SJCRH30 (cell line): ENCODE data around the gene TMEM52B. TPM values are rescaled to one million over a fixed set of nuclear protein-coding genes. Genes with fewer than 3 reads are reported as not detected.

Experiments
- DNase-seq, 2 experiments: peaks; one replicate each; pipeline ENCODE4 v3.0.0-alpha.2; 2015 to 2020
- H3K27ac ChIP-seq: fragments of 250-450 bp; sonication (Bioruptor Pico); 2 replicates; pipeline ENCODE4 v1.5.1; 2020; ENCODE audit warnings: mild to moderate bottlenecking, moderate library complexity
- H3K27me3 ChIP-seq: fragments of 250-450 bp; sonication (Bioruptor Pico); 2 replicates; pipeline ENCODE4 v1.5.1; 2020; ENCODE audit warnings: mild to moderate bottlenecking, moderate library complexity
- H3K36me3 ChIP-seq: fragments of 250-450 bp; sonication (Bioruptor Pico); 2 replicates; pipeline ENCODE4 v1.5.1; 2020; ENCODE audit warnings: mild to moderate bottlenecking, moderate library complexity
- H3K4me1 ChIP-seq: fragments of 250-450 bp; sonication (Bioruptor Pico); 2 replicates; pipeline ENCODE4 v1.5.1; 2020; ENCODE audit warnings: mild to moderate bottlenecking, moderate library complexity
- H3K4me3 ChIP-seq: fragments of 250-450 bp; sonication (Bioruptor Pico); 2 replicates; pipeline ENCODE4 v1.5.1; 2020; ENCODE audit warnings: mild to moderate bottlenecking, moderate library complexity
- H3K9me3 ChIP-seq: fragments of 250-450 bp; sonication (Bioruptor Pico); replicated peaks from 2 replicates; pipeline ENCODE4 v1.5.1; 2020; ENCODE audit warnings: mild to moderate bottlenecking, moderate library complexity
- total RNA-seq: library from RNA; depleted of rRNA; stranded (reverse); fragments of >200 nt; shearing (Covaris generic); gene quantifications from 2 replicates; pipeline ENCODE4 v1.2.3, GENCODE V29; 2014; rRNA removed

The TMEM52B gene
- total RNA-seq, 1 experiment from 2014 or later: not detected

DNA sequence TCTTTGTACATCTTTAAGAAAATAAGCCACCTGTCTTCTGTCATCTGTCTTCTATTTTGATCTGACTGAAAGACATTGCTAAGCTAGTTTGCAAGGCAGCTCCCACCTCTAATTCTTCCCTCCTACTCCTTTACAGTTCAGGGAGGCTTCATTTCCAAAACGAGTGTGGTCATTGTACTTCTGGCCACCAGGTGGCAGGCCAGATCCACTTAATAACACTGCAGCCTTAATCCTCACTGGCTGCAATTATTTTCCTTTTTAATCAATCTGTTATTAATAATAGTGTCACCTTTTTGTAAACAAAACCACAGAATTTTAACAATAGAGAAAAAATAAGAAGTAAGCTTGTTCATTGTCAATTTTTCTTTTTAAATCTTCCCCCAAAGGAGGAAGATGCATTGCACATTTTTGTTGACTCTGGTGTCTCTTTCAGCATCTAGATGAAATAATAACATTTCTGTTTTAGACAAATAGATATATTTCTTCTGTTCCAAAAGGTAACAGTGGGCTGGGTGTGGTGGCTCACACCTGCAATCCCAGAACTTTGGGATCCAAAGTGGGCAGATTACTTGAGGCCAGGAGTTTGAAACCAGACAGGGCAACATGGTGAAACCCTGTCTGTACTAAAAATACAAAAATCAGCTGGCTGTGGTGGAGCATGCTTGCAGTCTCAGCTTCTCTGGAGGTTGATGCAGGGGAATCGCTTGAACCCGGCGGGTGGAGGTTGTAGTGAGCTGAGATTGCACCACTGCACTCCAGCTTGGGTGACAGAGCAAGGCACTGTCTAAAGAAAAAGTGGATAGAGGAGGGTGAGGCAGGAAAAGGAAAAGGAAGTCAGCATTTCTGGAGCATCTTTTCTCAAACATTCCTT lies 57.2 kb downstream of the TMEM52B start:
- peak in 1 of 2 experiments; percentile 61 for DNase-seq
- Histone ChIP-seq H3K4me1 (no peaks in the 10 kb centered on the region), H3K4me3 (no peak overlapping the region), H3K27ac (no peak overlapping the region), H3K36me3 (no peaks in the 10 kb centered on the region), H3K27me3 (no peaks in the 10 kb centered on the region), H3K9me3 (no peaks in the 10 kb centered on the region)

DNA sequence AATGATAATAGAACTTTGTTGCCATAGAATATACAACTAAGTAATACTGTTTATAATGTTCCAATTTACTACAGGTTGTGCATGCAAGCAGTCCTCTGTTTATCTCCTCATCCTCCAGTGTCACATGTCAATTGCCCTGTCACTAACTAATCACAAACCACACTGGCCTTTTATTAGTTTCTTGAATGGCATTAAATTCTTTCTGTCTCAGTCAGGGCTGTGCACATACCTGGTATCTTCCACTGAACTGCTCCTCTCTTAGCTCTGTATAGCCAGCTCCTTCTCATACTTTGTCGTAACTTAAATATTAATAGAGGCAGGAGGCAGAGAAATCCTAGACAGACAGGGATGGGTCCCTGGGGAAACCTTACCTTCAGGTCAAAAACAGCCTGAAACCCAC lies 57.9 kb downstream of the TMEM52B start:
- DNase-seq: no peak
- Histone ChIP-seq H3K9me3 (no peaks in the 10 kb centered on the region), H3K36me3 (no peaks in the 10 kb centered on the region), H3K27ac (no peak overlapping the region), H3K4me1 (no peaks in the 10 kb centered on the region), H3K27me3 (no peaks in the 10 kb centered on the region), H3K4me3 (no peak overlapping the region)

DNA sequence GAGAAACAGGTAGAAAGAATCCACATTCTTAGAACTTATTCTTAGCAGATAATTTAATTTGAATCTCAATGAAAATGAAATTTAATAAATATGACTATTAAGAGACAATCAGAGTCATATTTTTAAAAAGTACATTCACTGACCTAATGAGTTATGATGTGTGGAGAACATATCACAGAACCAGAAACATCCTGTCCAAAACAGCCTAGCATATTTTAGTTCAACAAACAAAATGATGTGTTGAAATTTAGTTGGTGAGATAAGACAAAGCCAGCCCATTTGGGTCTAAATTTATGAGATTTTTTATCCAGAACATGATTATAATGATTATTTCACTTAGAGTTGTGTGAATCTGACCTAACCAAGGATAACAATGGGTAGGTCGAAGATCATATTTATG lies 59.7 kb downstream of the TMEM52B start:
- H3K27ac ChIP-seq: no peak overlapping the region
- H3K9me3 ChIP-seq: no peaks in the 10 kb centered on the region

DNA sequence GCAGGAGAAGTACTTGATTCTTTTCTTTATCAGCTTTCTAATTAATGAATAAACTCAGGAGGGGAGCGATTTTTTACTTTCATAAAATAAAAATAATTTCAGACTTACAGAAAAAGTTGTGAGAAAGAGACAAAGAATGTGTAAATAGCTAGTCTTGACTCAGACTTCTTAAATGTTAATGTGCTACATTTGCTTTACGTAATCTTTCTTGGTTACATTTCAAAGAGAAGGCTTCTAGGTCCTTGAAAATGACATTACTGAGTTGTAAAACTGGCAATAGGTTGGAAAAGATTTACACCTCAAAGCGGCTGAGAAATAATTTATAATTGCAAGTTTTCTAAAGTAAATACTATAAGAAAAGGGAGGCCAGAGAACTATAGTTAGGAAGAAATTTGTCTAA lies 62.5 kb downstream of the TMEM52B start:
- Histone ChIP-seq H3K27me3 (no peaks in the 10 kb centered on the region), H3K36me3 (no peaks in the 10 kb centered on the region), H3K4me3 (no peak overlapping the region), H3K27ac (no peak overlapping the region), H3K4me1 (no peaks in the 10 kb centered on the region), H3K9me3 (no peaks in the 10 kb centered on the region)
- no peak for DNase-seq

More for the DNA sequence above, 59.7 kb downstream of the TMEM52B start:
- DNase-seq: no peak
- Histone ChIP-seq H3K4me1 (no peaks in the 10 kb centered on the region), H3K27me3 (no peaks in the 10 kb centered on the region), H3K36me3 (no peaks in the 10 kb centered on the region), H3K4me3 (no peak overlapping the region)

Other genes with a start within 250 kb of the TMEM52B start
- not detected in 2 replicates for gene CLEC2A, start 246.7 kb upstream of the TMEM52B start, total RNA-seq
- not detected in 2 replicates for gene CLEC12A, start 207.6 kb upstream of the TMEM52B start, total RNA-seq
- gene CLEC1B, start 179.9 kb upstream of the TMEM52B start, total RNA-seq: not detected in 2 replicates
- not detected in 2 replicates for gene CLEC12B, start 168.4 kb upstream of the TMEM52B start, total RNA-seq
- gene CLEC9A, start 148.3 kb upstream of the TMEM52B start, total RNA-seq: not detected in 2 replicates
- not detected in 2 replicates for gene CLEC1A, start 80.0 kb upstream of the TMEM52B start, total RNA-seq
- gene CLEC7A, start 48.8 kb upstream of the TMEM52B start, total RNA-seq: not detected in 2 replicates
- not detected in 2 replicates for gene OLR1, start 6.9 kb upstream of the TMEM52B start, total RNA-seq
- gene GABARAPL1, start 33.8 kb downstream of the TMEM52B start, total RNA-seq: 35.0 and 36.8 TPM in 2 replicates
- gene KLRD1, start 128.8 kb downstream of the TMEM52B start, total RNA-seq: 0.08 and 0.32 TPM in 2 replicates
- not detected in 2 replicates for gene KLRK1, start 211.0 kb downstream of the TMEM52B start, total RNA-seq
- gene KLRC4, start 230.7 kb downstream of the TMEM52B start, total RNA-seq: not detected in 2 replicates
- not detected in 2 replicates for gene KLRC3, start 241.6 kb downstream of the TMEM52B start, total RNA-seq